K562 treated with DMSO at 1 percent for 48 hours (cell line): Measurements from ENCODE around the gene CACTIN. TPM values are rescaled to one million over a fixed set of nuclear protein-coding genes. Genes with fewer than 3 reads are reported as not detected.

ENCODE experiments used
- total RNA-seq: library from RNA; unstranded; fragments of 300-600 nt; gene quantifications from 2 replicates; pipeline ENCODE4 v1.2.3, GENCODE V29; 2022; ENCODE audit warnings: low replicate concordance; ENCODE audit errors: extremely low read depth

CACTIN gene
- total RNA-seq = not detected in 2 replicates

DNA sequence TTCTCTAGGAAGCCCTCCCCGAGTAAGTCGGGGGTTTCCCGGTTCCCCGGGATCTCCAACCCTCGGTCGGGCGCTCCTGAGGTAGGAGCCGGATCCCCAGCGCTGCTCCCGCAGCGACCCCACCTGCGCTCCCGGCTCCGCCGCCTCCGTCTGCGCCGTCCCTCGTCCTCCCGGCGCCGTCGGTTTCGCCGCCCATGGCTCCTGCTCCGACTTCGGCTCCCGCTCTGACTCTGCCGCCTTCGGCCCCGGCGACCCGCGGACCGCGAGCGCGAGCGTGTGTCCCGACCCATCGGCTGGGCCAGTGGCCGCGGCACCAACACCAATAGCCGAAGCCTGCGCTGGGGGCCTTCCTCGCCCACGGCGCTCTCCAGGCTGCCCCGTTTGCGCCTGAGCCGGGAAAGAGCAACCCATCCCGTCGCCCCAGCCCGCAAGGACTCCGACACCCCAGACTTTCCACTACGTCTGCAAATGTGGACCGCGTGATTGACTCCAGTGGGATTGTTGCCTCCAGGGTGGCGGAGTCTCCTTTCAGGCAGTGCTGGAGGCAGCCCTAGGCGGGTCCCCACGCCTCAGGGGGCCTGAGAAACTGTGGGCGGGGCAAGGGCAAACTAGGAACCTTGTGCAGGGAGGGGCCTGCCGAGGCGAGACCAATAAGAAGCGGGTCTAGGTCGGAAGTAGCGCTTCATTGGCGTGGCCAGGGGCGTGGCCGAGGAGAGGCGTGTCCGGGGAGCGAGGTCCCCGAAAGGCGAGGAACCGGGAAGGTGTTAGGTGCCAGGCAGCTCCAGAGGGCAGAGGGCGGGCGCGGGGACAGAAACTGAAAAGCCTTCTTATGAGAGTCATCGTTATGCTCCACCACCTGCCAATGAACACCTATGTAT lies at the start of gene CACTIN:
Gene CACTIN, minus strand, starts transcription at position 318 of the 878 bp plus-strand sequence. Its CDS starts 28 bp downstream, at position 290.

GRCh38 chr19:3606690-3607289 lies 19.8 kb downstream of the CACTIN start, which contains the start of gene TBXA2R:
Gene TBXA2R (minus strand): TSS chr19:3606875. CDS start chr19:3600634, 6,241 bp downstream.

DNA sequence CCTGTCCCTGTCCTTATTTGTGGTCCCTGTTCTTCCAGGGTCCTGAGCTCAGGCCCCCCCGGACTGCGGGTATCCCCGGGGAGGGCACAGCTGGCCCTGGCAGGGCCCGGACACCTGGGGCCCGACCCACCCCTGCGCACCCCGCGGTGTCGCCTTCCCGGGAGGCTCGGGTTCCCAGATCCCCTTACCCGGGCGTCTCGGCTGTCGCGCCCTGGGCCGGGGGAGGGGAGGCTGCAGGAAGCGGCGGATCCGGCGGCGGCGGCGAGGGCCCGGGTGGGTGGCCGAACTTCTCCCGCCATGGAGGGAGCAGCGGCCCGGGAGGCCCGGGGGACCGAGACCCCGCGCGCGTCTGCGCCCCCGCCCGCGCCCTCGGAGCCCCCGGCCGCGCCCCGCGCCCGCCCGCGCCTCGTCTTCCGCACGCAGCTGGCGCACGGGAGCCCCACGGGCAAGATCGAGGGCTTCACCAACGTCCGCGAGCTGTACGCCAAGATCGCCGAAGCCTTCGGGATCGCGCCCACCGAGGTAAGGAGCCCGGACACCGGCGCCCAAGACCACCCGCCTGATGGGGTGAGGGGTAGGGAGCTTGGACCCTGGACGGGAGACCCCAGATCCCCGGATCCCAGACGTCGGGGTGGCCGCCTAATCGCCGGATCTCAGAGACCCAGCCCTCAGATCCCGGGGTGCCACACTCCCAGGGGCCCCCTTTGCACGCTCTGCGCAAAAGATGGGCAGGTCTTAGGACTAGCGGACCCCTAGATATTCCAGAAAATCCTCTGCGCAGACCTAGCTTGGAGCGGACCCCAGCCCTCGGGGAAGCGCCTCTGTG lies 41.1 kb downstream of the CACTIN start, which contains the start of gene GIPC3:
Gene GIPC3, plus strand, starts transcription at position 178 of the 826 bp plus-strand sequence. Its CDS starts 120 bp downstream, at position 298.

DNA sequence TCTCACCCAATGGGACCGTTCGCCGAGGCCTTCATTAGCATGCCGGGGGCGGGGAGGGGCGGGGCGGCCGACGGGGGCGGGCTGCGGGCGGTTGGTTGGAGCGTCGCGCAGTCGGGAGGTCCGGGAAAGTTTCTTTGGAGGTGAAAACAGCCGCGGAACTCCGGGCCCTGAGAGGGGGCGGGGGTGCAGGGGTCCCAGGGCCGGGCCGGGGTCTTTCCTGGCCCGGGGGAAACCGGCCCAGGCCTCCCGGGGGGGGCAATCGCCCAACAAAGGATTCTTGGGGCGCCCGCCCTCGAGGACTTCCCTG lies 53.8 kb downstream of the CACTIN start, which contains the start of gene HMG20B:
Gene HMG20B, plus strand, starts transcription at position 90 of the 307 bp plus-strand sequence. CDS start 366 bp downstream, outside the sequence.

Other genes with a start within 250 kb of the CACTIN start
- gene SMIM24, start 146.3 kb downstream of the CACTIN start, total RNA-seq = not detected in 2 replicates
- gene SMIM44, start 143.3 kb downstream of the CACTIN start, total RNA-seq = not detected in 2 replicates
- gene DOHH, start 126.1 kb downstream of the CACTIN start, total RNA-seq = not detected in 2 replicates
- not detected in 2 replicates for gene FZR1, start 120.5 kb downstream of the CACTIN start, total RNA-seq
- not detected in 2 replicates for gene TEKTIP1, start 87.6 kb downstream of the CACTIN start, total RNA-seq
- gene MFSD12, start 69.2 kb downstream of the CACTIN start, total RNA-seq = not detected in 2 replicates
- not detected in 2 replicates for gene HMG20B, start 53.8 kb downstream of the CACTIN start, total RNA-seq
- gene GIPC3, start 41.3 kb downstream of the CACTIN start, total RNA-seq = not detected in 2 replicates
- gene TBXA2R, start 19.9 kb downstream of the CACTIN start, total RNA-seq = not detected in 2 replicates
- not detected in 2 replicates for gene PIP5K1C, start 73.7 kb upstream of the CACTIN start, total RNA-seq
- gene TJP3, start 81.6 kb upstream of the CACTIN start, total RNA-seq = not detected in 2 replicates
- gene APBA3, start 134.9 kb upstream of the CACTIN start, total RNA-seq = not detected in 2 replicates
- not detected in 2 replicates for gene MRPL54, start 135.9 kb upstream of the CACTIN start, total RNA-seq
- gene RAX2, start 145.4 kb upstream of the CACTIN start, total RNA-seq = not detected in 2 replicates
- gene MATK, start 159.6 kb upstream of the CACTIN start, total RNA-seq = not detected in 2 replicates
- not detected in 2 replicates for gene ZFR2, start 242.2 kb upstream of the CACTIN start, total RNA-seq